GM19372 (cell line): ENCODE results near the gene ITPA.

ENCODE experiments used
- ATAC-seq: cut with Tn5 transposase; IDR thresholded peaks from one replicate; pipeline ENCODE4 v1.9.1; 2021; ENCODE audit warnings: mild to moderate bottlenecking, low read depth, moderate library complexity; ENCODE audit not compliant: unreplicated experiment

ITPA gene

GRCh38 chr20:3209257-3209945, at the start of gene ITPA:
Gene ITPA (plus strand): TSS chr20:3209498. CDS start chr20:3209552, 54 bp downstream.
- ATAC-seq, result no peak

DNA sequence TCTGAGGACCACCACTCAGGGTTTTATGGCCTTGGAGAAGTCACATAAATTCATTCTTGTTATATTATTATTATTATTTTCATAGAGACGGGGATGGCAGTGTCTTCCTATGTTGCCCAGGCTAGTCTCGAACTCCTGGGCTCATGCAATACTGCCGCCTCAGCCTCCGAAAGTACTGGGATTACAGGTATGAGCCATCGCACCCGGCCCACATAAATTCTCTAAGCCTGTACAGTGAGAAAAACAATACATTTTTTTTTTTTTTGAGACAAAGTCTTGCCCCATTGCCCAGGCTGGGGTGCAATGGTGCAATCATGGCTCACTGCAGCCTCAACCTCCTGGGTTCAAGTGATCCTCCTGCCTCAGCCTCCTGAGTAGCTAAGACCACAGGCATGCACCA, 48.9 kb upstream of the ITPA start:
- ATAC-seq, result no peak

DNA sequence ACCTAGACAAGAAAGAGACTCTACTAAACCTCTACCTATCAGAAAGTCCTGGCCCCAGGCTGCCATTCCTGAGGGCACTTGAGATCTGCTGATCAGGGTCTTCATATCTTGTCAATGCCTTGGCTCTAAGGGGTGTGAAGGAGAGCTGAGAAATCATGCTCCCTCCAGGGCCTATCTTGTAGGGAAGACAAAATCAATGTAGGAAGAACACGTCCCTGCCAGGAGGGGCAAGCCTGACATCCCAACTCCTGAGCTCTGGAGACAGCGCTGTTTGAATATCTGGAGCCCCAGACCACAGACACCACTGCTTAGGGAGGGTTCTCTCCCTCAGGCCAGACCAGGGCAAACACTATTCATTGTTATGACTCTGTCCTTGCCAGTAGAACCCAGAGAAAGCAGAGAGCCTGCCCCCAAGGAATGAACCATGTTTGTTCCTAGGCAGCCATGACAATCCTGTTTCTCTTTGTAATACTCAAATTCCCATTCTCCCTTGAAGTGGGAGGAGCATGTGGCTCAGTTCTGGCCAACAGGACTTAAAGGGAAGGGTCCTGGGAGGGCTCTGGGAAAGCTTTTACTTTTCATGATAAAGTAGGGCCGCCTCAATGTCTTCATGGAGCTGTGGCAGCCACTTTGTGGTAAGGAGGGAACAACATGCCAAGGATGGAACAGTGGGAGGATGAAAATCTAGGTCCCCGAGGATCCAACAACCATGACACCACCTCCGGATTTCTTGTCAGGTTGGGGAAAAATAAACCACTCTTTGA, 47.8 kb upstream of the ITPA start:
- ATAC-seq, result no peak

- ATAC-seq, result no peak
Observed at GRCh38 chr20:3162080-3162611, 47.2 kb upstream of the ITPA start.

GRCh38 chr20:3163099-3164042, 45.9 kb upstream of the ITPA start:
- no peak for ATAC-seq

DNA sequence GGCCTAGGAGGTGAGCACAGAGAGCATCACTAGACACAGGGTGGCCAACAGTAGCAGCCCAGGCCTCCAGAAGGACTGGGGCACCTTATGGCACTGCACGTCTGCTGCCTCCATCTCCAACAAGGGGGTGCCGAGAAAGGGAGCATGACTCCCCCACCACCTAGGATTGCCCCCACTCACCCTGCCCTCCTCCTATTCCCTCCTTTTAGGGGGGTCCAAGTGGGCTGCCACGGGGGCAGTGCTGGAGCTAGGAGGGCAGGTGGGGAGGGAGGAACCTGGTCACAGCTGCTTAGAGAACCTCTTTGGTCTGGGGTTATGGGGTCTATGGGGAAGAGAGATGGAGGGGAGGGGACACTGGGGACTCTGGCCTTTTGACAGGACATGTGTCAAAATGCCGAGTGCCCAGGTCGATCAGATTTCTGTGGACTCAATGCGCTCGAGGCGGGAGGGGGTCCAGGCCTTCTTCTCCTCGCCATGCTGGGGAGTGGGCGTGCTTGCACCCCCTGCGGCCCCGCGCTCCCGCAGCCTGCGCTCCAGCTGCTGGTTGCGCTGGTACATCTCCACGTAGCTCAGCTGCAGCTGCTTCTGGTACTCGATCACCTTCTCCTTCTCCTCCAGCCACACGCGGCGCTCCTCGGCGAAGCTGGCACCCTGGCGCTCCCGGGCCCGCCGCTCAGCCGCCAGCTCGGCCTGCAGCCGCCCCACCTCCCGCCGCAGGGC, 45.1 kb upstream of the ITPA start:
- no peak for ATAC-seq

- no peak for ATAC-seq
Observed at GRCh38 chr20:3164763-3165410, 44.4 kb upstream of the ITPA start.

- ATAC-seq, result no peak
Observed at GRCh38 chr20:3165473-3166337, 43.6 kb upstream of the ITPA start.

- no peak for ATAC-seq
Observed at GRCh38 chr20:3166338-3166912, 42.9 kb upstream of the ITPA start.

DNA sequence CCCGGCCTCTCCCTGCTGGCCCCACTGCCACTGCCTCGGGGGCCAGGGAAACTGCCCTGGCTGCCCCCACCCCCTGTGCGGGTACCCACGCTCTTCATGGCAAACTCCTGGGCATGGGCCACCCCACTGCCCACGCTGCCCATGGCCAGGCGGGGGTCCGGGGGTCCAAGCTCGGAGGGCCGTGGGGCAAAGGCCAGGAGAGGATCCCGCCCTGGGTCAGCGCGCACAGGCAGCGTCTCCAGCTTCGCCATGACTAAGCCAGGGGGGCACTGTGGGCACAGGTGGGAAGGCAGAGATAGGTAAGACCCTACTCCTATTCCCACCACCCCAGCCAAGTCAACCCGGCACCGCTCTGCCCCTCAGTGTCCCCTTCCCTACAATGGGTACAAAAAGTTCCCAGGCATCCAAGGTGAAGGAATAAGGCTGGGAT, 42.4 kb upstream of the ITPA start:
- ATAC-seq, result no peak

DNA sequence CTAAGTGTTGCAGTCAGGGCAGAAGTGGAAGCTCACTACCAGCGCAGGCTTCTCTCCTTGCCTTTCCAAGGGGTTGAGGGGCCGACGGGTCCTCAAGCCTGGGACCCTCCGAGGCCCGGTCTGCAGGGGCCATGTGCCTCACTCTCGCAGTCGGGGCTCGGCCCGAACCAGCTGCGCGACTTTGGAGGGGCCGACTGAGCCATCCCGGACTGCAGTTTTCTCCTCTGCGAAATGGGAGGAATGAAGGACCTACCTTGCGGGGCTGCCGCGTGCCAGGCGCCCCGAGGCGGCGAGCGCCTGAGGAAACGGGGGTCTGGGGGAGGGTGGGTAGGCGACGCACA, 41.6 kb upstream of the ITPA start:
- no peak for ATAC-seq

DNA sequence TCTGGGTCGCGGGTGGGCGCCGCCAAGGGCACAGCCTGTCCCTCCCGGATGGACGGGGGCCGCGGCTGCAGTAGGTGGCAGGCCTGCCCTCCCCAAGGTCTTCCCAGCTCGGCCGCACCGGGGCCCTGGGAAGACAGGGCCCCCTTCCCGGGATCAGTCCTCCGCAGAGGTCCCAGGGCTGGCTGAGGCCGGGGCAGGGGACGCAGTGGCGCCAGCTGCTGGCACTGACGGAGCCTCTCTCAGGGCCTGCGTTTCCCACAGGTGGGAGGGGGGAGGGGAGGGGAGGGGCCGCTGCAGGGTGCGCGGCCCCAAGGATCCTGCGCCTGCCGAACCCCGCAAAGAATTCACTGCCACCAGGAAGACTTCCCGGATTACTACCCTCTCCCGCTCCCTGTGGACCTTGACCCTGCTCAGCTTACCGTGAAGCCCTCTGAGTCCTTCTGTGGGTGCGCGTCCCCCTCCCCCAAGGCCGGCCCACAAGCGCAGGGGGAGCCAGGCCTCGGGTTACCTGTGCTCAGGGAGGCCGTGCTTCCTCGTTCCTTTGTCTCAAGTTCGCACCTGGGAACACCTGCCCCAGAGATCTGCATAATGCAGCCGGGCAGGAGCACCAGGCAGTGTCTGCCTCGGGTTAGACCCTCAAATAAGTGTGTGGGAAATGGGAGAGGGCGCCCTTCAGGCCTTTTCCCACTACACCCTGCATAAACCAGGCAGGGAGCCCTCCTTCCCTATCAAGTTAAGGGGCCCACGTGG, 41.0 kb upstream of the ITPA start:
- ATAC-seq, result no peak

DNA sequence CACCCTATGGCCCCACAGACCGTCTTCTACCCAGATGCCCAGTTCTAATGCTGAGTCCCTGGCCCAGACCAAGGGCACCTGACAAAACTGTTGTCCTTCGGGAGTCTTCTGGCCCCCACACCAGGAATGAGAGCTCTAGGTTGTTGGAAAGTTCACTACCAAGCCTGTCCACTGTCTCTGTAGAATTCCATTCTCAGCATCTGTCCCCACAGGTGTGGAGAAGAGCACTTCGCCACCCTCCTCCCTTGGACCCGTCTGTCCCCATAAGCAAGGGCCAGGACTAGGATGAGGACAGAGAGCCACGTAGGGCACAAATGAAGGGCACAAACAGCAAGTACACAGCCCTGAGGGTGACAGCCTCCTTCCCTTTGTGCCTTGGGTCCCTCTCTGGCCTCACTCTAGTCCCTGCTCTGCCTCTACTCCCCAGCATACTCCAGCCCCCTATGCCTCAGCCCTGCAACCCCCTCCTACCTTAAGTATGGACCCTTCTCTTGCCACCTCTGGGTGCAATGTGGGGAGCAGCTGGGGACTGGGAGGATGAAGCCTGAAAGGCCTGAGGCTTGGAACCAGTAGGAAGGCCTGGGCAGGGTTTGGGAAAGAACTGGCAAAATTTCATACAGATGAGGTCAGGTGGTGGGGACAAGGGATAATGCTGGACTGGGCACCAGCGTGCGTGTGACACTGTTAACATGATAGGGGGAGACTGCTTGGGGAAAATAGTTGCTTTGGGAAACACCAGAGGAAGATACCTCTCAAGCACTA, 40.3 kb upstream of the ITPA start:
- no peak for ATAC-seq

DNA sequence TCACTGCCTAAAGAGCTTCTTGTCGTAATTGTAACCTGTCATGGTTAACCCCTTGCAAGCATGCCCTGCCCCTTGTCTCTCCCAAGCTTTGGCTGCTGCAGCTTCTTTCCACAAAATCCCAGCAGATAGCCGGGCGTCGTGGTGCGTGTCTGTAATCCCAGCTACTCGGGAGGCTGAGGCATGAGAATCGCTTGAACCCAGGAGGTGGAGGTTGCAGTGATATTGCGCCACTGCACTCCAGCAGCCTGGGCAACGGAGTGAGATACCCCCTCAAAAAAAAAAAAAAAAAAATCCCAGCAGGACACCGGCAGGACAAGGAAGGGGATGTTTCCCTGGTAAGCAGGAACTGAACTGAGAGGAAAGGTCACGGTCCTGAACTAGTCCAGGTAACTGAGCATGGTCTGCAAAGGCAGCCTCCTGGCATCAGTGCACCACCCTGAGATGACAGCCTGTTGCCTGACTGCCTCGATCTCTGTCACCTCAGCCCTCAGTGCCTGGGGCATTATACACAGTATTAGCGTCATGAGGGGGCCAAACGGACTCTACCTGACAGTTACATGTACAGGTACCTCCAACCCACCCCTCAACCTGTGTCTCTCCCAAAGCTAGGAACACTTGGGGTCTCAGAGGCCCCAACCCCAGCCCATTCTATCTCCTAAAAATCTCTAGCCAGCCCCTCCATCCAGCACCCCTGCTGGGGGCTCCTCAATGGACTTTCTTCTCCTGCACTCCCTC, 37.7 kb upstream of the ITPA start:
- ATAC-seq, result no peak

- ATAC-seq, result no peak
Observed at GRCh38 chr20:3172126-3172932, 37.0 kb upstream of the ITPA start.
